ENCODE measurements around the gene DISC1. TPM values are rescaled to one million over a fixed set of nuclear protein-coding genes. Genes with fewer than 3 reads are reported as not detected.

Gene DISC1
- polyA plus RNA-seq, 4 donors = 5.6 to 5.9 (median 5.8) TPM

DNA sequence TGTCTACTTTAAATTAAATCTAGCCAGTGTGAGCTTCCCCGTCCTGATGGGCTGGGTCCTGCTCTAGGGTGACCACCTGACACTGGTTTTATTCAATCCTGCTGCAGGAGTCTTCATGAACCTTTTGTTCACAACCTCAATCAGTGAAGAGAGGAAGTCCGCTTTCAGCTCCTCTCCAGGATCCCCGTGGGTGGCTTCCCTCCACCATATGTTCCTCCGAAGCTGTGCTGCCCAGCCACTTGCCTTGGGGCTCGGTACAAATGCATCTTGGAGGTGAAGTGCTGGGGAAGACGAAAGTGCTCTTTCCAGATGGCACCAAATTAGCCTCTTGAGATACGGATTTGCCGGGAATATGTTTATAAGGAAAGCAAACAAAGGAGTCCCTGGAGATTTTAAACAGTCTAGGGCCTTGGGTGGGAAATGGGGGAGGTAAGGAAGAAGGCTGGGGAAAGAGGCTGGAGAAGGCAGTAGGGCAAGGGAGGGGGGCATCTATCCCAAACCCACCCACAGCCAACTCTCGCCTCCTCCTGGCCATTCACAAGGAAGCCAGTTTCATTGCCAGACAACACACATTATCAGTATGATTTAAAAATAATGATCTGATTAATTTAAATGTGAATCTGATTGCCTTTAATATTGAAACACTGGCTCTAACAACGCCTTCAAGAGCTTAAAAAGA is 430.8 kb downstream of the DISC1 start:
- DNase-seq (ENCODE audit: low read depth in 4 of 4, low spot score in 3 of 4) = no peak

DNA sequence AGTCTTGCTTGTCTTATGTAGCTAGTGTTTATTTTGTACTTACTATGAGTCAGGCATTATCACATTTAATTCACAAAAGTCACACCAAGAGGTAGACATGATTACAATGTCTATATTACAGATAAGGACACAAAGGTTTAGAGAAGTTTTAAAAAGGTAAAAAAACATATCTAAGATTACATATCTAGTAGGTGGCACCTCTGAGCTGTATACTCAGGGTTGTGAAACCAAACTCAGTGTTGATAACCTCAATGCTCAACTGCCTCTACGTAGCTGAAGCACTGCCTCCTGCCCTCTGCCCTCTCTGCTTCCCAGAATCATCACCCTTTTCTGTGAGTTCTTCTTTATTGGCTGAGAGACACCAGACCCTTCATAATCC is 431.3 kb downstream of the DISC1 start:
- DNase-seq (ENCODE audit: low read depth in 4 of 4, low spot score in 3 of 4) = no peak

DNA sequence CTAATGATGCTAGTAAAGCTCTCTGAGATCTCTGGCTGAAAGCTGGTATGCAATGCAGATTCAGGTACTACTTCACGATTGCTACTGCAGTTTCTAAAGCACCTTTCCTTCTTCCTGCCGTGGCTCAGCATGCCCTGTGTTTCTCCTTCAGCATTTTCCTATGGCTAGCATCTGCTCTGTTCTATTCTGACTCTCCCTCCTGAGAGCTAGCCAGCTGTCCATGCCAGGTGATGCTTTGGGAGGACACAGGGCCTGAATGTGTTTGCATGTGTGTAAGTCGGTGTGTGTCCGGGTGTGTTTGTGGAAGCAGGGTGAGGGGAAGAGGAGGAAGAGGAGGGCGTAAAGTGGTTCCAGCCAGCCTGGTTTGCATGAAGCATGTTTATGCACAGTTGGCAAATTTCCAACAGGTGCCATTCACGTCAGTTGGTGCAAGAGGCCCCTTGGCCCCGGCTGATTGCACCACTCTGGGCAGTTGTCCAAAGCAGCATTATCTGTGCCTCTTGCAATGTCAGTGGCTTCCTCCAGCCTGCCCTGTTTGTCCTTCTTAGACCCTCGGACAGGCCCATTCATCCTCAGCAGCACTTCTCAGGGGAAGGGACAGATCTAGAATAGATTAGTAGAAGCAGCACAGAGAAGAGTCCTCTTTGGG is 433.3 kb downstream of the DISC1 start:
- DNase-seq (ENCODE audit: low read depth in 4 of 4, low spot score in 3 of 4) = no peak

DNA sequence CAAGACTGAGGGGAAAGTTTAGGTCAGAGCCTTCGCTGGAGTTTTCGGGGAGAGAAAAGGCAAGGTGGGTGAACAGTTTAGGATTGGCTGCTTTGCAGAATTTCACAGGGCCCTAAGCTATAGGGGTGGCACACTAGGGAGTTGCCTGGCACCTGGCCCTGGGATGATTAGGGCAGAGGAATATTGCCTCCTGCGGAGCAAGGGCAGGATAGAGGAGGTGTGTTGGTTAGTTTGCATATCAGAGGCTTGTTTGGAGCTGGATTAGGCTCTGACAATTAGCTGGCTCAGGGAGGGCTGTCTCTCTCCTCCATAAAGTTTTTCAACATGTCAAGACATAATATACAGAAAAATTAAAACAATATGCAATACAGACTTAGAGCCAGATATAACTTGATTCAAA is 436.4 kb downstream of the DISC1 start:
- DNase-seq (ENCODE audit: low read depth in 4 of 4, low spot score in 3 of 4) = no peak

DNA sequence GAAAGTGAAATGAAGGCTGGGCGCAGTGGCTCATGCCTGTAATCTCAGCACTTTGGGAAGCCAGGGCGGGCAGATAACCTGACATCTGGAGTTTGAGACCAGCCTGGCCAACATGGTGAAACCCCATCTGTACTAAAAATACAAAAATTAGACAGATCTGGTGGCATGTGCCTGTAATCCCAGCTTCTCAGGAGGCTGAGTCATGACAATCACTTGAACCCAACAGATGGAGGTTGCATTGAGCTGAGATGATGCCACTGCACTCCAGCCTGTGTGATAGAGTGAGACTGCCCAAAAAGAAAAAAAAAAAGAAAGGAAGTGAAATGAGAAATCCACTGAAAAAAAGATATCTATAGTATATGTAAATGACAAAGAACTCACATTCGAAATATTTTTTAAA is 439.9 kb downstream of the DISC1 start:
- DNase-seq (ENCODE audit: low read depth in 4 of 4, low spot score in 3 of 4) = no peak

DNA sequence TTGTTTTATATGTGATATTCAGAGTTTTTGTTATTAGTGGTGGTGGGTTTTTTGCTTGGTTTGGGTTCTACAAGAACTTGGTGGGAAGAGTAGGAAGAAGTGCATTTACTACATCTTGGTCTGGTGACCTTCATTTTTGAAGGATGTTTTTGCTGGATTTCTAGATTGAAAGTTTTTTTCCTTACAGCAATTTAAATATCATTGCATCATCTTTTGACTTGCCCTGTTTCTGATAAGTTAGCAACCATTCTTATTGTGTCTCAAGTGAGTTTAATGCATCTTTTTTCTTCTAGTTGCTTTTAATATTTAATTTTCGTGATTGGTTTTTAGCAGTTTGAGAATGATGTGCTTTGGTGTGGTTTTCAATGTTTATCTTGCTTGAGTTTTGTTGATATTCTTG is 447.7 kb downstream of the DISC1 start:
- no peak for DNase-seq (ENCODE audit: low read depth in 4 of 4, low spot score in 3 of 4)

DNA sequence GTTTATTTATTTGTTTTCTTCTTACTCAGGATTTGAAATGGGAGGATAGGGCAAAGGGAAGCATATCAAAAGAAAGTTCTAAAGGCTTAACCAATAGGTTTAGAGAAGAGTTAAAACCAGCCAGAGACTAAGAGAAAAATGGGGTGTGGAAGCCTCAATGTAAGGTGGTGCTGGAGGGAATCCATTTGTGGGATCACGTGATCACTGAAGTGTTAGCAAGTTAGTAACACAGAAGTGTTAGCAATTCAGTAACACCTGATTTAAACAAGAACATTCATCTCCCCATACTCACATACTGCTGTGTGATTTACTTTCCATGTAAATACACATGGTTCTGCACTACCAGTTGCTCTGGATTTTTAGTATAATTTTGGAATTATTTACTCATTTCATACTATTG is 451.2 kb downstream of the DISC1 start:
- DNase-seq (ENCODE audit: low read depth in 4 of 4, low spot score in 3 of 4) = no peak

DNA sequence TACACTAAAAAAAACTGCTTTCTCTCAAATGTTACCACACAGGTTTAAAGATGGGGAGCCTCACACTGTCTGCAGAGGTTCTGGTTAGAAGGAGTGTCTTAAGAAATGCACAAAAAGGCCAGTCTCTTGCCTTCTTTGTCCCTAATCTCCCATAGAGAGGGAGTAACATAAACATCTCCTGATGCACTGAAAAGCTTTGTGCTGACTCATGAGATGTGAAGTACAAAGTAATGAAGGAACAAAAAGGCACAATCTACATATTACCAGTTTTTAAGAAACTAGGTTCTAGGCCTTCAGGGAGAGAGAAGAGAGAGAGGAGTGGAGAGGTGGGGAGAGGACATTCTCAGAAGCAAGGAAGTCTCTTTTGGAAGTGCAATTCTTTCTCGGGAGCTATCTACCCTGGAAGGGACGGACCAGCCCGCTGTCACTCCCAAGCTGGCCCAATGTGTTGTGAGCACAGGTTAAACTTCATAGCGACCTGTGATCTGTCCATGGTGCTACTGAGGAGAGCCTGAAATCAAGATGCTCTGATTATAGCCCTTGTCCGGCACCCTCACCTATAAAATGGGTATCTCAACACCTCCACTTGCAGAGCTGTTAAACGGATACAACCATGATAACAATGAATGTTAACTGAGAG is 458.1 kb downstream of the DISC1 start:
- DNase-seq (ENCODE audit: low read depth in 4 of 4, low spot score in 3 of 4) = peak in 3 of 4 donors; percentile 15 to 26 (median 26)

DNA sequence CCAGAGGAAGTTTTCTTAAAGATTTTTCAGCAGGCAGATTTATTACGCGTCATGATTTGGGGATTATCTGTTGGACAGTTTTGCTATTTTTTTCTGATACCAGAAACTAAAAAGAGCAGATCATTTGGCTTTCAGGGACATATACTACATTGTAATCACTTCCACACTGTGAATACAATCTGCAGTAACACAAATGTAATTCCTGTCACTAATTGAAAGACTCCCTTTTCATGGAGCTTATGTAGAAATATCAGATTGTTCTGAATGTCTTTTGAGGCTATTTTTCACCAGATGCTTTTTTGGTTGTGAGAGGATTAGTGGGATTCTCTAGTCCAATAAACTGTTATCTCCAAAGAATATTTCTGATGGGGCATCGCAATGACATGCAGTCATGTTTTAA is 464.2 kb downstream of the DISC1 start:
- no peak for DNase-seq (ENCODE audit: low read depth in 4 of 4, low spot score in 3 of 4)

Other genes starting within 250 kb of the DISC1 start
- gene EGLN1, start 204.5 kb upstream of the DISC1 start, polyA plus RNA-seq (ENCODE audit: insufficient read length in 4 of 4) = 10 to 100 TPM; 33.9 to 49.2 (median 46.6) TPM
- gene TSNAX, start 98.1 kb upstream of the DISC1 start, polyA plus RNA-seq (ENCODE audit: insufficient read length in 4 of 4) = 10 to 100 TPM; 39.1 to 68.4 (median 54.0) TPM